ENCODE measurements around the gene PPP1R10.

The PPP1R10 gene

GRCh38 chr6:30554962-30555815, 61.9 kb downstream of the PPP1R10 start:
- DNase-seq: no peak

GRCh38 chr6:30554404-30554803, 62.6 kb downstream of the PPP1R10 start:
- DNase-seq: no peak
